GM13977 (cell line): Measurements from ENCODE around the gene DBR1.

ENCODE experiments used
- DNase-seq: peaks from one replicate; pipeline ENCODE4 v3.0.0; 2012; ENCODE audit warnings: low spot score
- CTCF ChIP-seq: IDR thresholded peaks from 2 replicates; pipeline ENCODE4 v1.5.1; 2012; ENCODE audit warnings: mild to moderate bottlenecking, control low read depth; ENCODE audit not compliant: insufficient read depth; ENCODE audit errors: extremely low read depth, missing control alignments
- in situ Hi-C: fragments of 300-500 bp; cut with MboI; formaldehyde crosslinking; loops from one replicate; pipeline ENCODE4 v1.12.0; 2022; ENCODE audit warnings: low sequenced_read_pairs, low pct_unique_long_range_greater_than_20kb, mixed read lengths, inconsistent platforms; ENCODE audit not compliant: unreplicated experiment

Gene DBR1

DNA sequence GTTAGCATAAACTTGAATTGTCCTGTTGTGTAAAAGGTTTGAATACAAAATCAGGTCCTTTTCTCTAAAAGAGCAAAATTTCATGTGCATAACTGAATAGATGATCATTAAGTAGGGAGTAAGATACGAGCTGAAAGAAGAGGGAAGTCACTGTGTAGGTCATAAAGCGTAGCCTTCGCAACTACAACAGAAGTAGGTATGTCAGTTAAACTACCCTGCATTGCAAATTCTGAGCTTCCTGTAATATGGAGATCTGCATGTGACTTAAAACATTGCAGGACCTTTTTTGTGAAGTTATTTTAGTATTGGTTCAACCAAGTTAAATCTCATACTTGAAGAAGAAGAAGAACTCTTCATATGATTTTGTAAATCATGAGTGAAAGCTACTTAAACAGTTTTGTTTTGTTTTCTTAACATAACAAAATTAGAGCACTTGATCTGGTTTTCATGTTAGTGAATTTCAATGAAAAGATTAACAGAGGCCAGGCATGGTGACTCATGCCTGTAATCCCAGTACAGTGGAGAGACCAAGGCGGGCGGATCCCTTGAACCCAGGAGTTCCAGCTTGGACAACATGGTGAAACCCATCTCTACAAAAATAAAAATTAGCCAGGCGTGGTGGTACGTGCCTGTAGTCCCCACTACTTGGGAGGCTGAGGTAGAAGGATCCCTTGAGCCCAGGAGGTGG is 38.8 kb upstream of the DBR1 start:
- TF ChIP-seq CTCF: no peak
- no peak for DNase-seq
- in situ Hi-C loops: no loop called here

GRCh38 chr3:138210528-138210927 is 35.8 kb upstream of the DBR1 start:
- DNase-seq: no peak
- in situ Hi-C loops: no loop called here
- TF ChIP-seq CTCF: no peak

- DNase-seq: no peak
- TF ChIP-seq CTCF: no peak
- in situ Hi-C loops: no loop called here
Observed at GRCh38 chr3:138206196-138206595, 31.5 kb upstream of the DBR1 start.

GRCh38 chr3:138205527-138205926 is 30.8 kb upstream of the DBR1 start:
- in situ Hi-C loops: no loop called here
- no peak for DNase-seq
- TF ChIP-seq CTCF: no peak

DNA sequence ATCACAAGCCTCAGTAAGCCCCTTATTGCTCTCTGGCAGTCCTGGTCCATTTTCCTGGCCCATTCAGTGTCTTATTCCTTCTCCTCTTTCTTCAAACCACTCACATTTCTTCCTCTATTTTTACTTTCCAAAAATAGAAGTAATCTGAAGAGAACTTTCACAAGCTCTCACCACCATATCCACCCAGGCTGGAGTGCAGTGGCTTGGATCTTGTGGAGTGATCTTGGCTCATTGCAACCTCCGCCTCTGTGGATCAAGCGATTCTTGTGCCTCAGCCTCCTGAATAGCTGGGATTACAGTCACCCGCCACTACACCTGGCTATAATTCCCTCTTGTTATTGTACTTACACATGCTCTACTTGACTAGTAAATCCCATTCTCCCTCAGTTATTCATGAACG is 29.2 kb upstream of the DBR1 start:
- in situ Hi-C loops: no loop called here
- no peak for TF ChIP-seq CTCF

GRCh38 chr3:138202945-138203701 is 28.4 kb upstream of the DBR1 start:
- in situ Hi-C loops: no loop called here
- DNase-seq: no peak
- no peak for TF ChIP-seq CTCF

More for the DNA sequence above, 29.2 kb upstream of the DBR1 start:
- DNase-seq: no peak
